Fibroblast of skin of right quadriceps (primary cell): Measurements from ENCODE around the gene DCAF6.
A peak's percentile ranks its signal among the peaks of the same experiment; 100 is the strongest.
"Not testable (repeated sequence)": the region's sequence is repeated elsewhere in the genome, so short reads cannot be mapped to it uniquely, and the experiment has no call there.

Experiments
- DNase-seq: peaks from one replicate; pipeline ENCODE4 v3.0.0-alpha.2; 2013

The DCAF6 gene, protein sequence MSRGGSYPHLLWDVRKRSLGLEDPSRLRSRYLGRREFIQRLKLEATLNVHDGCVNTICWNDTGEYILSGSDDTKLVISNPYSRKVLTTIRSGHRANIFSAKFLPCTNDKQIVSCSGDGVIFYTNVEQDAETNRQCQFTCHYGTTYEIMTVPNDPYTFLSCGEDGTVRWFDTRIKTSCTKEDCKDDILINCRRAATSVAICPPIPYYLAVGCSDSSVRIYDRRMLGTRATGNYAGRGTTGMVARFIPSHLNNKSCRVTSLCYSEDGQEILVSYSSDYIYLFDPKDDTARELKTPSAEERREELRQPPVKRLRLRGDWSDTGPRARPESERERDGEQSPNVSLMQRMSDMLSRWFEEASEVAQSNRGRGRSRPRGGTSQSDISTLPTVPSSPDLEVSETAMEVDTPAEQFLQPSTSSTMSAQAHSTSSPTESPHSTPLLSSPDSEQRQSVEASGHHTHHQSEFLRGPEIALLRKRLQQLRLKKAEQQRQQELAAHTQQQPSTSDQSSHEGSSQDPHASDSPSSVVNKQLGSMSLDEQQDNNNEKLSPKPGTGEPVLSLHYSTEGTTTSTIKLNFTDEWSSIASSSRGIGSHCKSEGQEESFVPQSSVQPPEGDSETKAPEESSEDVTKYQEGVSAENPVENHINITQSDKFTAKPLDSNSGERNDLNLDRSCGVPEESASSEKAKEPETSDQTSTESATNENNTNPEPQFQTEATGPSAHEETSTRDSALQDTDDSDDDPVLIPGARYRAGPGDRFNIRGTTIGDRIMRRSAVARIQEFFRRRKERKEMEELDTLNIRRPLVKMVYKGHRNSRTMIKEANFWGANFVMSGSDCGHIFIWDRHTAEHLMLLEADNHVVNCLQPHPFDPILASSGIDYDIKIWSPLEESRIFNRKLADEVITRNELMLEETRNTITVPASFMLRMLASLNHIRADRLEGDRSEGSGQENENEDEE

DNA sequence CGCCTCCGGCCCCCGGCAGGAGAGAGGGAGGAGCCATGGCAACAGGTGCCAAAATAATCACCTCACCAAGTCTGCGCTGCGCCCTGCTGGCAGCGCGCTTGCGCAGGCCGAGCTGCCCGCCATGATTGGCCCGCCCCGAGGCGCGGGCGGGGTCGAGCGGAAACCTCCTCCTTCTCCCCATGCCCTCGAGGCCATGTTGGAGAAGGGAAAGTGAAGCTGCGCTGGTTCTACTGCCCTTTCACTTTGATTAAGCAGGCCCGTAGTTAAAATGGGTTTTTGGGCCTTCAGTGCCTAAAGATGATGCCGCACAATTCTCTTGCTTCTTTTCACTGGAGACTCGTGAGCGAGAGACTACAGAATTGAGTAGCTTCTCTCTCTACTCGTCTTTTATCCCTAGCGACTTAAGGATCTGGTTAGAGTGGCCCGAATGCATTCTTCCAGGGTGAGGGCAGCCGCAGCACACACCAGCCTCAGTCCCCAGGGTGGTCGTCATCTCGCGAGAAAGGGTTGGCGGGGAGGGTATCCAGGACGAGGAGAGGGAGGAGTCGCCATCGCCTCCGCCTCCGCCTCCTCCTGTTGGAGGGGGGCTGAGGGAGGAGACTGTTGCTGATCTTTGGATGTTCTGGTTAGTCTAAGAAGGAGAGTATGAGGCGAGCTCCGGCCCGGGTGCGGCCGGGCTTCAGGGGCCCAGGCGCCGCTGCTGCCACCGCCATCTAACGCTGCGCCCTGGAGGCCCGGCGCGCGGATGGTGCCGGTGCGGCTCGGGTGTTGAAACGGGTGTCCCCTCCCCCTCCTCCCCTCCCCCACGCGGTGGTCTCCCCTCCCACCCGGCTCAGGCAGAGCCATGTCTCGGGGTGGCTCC, at the start of gene DCAF6:
Gene DCAF6 (plus strand): TSS at position 616 of the 862 bp plus-strand sequence. CDS start 229 bp downstream, at position 845.
- DNase-seq: peak; percentile 98

GRCh38 chr1:167887187-167887586, 49.3 kb upstream of the DCAF6 start:
- not testable (repeated sequence) for DNase-seq

DNA sequence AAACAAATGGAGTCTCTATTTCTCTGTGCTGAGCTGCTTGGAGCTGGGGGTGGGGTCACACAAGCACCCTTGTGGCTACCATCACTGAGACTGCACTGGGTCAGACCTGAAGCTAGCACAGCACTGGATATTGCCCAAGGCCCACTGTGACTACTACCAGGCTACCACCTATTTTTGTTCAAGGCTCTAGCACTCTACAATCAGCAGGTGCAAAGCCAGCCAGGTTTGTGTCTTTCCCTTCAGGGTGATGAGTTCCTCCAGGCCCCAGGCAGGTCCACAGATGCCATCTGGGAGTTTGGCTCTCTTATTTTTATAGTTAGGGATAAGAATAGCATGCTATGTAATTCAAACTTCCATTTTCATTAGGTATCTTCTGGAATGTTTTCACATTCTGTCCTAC, 46.1 kb upstream of the DCAF6 start:
- DNase-seq: no peak

DNA sequence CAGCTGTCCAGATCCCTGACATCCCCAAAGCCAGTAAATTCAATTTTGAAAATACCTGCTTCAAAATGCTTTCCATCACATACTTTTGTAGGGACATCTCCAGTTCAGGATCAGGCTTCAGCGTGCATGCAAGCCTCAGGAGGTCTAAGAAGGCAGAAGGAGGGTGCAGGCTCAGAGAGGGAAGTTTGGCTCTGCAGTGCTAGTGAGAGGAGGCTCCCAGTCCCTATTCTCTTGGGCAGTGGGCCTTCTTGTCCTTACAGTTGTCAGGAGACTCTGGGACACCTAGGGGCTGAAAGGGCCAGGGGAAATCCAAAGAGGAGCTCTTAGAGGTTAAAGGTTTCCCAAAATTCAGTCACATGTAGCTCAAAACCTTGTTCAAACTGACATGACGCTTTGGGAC, 42.7 kb upstream of the DCAF6 start:
- no peak for DNase-seq

- DNase-seq: no peak
Observed at GRCh38 chr1:167898578-167899222, 37.8 kb upstream of the DCAF6 start.

GRCh38 chr1:167899253-167899681, 37.2 kb upstream of the DCAF6 start:
- no peak for DNase-seq

GRCh38 chr1:167900907-167901306, 35.6 kb upstream of the DCAF6 start:
- DNase-seq: no peak

DNA sequence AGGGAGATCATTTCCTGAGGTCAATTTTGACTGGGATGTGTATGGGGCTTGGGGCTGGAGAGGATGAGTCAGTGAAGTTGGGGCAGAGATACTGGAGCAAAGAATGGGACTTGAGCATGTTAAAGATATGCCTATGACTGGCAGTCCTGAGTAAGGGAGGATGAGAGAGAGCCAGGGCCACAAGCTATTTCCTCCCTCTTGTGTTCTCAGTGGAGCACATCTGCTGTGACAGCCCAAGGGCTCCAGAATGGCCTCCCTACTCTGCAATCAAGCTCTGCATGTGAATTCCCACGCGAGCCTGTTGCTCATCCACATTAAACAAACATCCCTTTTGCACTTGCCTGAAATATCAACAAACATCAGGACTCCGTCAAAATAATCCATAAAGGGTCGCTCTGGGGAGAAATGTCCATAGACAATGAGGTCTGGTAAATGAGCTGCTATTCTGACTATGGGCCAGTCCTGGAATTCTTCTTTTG, 31.8 kb upstream of the DCAF6 start:
- DNase-seq: peak; percentile 75

DNA sequence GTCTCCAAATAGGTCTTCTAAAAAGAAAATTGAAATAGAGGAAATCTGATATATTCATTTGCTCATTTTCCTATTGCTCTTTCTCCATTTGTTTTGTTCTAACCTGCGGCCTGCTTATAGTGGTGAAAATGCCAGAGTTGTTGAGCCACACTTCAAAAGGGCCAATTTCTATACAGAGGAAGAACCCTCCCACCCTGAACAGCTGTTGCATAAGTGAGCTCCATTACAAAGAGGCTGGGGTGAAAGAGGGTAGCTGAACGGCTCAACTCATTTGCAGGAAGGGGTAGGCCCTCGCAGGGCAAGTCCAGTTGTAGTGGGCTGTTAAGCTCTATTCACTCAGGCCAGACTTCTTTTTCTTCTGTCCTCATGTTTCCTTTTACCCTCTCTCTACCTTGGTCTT, 31.3 kb upstream of the DCAF6 start:
- no peak for DNase-seq

GRCh38 chr1:167905671-167906070, 30.8 kb upstream of the DCAF6 start:
- DNase-seq: no peak

GRCh38 chr1:167909691-167910180, 26.7 kb upstream of the DCAF6 start:
- DNase-seq: no peak

DNA sequence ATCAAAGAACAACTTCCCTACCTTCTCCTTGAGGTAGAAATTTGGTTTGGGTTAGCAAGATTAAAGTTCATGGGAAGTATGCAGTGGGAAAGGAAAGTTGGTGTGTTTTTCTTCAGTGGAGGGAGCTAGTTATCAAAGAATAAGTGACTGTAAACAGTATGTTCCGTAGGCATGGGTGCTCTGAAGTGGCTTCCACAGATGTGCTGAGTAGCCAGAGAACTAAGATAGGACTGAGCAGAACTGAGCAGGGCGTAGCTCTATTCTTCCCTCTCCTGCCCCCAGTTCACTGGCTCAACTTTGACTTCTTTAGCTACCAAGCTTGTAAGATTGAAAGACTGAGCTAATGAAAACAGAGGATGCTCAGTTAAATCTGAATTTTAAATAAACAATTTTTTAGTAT, 26.0 kb upstream of the DCAF6 start:
- DNase-seq: no peak

- DNase-seq: no peak
Observed at GRCh38 chr1:167911413-167911812, 25.1 kb upstream of the DCAF6 start.

DNA sequence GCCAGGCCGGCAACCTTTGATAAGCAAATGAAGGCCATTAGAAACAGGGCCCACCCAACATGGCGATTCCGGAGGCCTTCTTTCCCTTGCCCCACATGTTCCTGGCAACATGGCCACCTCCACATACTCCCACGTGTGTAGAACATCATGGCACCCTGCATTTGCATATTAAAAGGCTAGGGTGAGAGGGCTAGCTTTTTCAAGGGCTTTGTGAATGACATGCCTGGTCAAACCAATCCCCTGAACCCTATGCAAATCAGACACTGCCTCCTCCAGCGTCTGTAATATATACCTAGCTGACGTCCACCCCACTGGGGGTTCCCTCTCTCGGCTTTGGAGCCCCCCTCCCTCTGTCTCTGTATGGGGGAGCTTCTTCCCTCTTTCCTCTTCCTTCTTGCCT, 24.2 kb upstream of the DCAF6 start:
- no peak for DNase-seq

GRCh38 chr1:167913895-167914496, 22.5 kb upstream of the DCAF6 start, which contains the start of gene ADCY10:
ADCY10 (minus strand) TSS chr1:167914134; CDS start chr1:167905140, 8,994 bp downstream.
- DNase-seq: no peak

DNA sequence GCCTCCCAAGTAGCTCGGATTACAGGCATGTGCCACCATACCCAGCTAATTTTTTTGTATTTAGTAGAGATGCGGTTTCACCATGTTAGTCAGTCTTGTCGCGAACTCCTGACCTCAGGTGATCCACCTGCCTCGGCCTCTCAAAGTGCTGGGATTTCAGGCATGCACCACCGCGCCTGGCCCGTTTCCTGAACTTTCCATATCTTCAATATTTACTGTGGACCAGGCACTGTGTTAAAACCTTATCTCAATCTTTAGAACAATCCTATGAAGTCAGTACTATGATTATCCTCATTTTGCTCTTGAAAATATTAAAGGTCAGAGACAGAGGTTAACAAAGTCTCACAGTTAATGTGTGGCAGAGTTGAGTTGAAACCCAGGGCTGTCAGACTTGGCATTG, 20.9 kb upstream of the DCAF6 start:
- no peak for DNase-seq

DNA sequence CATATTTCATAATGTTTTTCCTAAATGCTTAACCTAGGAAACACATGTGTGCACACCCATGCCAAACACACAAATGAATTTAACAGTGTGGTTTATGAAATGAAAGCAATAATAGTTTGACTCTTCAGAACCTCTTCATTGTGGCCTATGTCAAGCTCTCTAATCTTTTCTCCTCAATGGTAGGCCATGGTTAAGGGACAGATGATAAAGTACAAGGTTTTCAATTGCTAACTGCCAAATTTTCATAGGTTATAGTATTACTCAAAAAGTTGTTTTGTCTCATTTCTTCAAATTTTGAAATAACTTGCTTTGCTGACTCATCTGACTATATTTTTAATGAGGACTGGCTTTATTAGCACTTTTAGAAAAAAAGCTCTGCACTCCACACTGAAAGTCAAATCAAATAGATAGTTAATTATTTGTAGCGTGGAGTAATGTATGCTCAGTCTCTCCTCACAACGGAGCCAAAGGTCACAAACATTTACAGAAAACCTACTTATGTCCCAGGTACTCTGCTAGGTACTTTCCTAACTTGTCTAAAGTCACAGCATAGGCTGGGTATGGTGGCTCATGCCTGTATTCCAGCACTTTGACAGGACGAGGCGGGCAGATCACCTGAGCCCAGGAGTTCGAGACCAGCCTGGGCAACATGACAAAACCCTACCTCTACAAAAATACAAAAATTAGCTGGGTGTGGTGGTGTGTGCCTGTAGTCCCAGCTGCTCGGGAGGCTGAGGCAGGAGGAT, 19.5 kb upstream of the DCAF6 start:
- DNase-seq: no peak

DNA sequence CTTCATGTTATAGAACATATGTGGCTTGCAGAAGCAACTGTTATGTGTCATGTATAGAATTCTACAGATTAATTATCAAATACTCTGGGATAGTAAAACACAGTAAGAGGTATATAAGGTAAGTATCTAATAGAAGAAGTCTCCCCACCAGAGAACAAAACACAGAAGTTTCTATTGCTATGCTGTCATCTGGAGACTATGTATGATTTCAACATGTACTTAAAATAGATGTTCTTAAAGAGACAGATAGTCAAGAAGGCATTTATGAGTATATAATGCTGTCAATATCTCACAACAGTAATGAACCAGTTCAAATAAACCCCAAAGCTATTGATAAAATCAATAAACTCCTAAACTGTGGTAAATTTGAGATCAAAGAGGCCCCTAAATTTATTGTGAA, 14.5 kb upstream of the DCAF6 start:
- peak; percentile 11 for DNase-seq

DNA sequence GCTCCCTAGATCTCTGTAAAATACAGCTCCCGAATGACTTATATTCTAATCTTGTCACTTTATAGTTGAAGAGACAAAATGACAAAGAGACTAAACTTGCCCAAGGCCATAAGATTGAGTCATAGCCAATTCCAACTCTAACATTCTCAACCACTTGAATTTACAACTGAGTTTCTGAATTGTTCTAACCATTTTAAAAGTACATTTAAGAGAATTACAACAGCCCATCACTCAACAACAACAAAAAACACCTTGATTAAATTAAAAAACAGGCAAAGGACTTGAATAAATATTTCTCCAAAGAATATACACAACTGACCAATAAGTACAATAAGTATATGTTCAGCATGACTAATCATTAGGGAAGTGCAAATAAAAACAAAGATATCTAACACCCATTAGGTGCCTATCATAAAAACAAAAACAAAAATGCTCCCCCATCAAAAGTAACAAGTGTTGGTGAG, 13.8 kb upstream of the DCAF6 start:
- DNase-seq: no peak

DNA sequence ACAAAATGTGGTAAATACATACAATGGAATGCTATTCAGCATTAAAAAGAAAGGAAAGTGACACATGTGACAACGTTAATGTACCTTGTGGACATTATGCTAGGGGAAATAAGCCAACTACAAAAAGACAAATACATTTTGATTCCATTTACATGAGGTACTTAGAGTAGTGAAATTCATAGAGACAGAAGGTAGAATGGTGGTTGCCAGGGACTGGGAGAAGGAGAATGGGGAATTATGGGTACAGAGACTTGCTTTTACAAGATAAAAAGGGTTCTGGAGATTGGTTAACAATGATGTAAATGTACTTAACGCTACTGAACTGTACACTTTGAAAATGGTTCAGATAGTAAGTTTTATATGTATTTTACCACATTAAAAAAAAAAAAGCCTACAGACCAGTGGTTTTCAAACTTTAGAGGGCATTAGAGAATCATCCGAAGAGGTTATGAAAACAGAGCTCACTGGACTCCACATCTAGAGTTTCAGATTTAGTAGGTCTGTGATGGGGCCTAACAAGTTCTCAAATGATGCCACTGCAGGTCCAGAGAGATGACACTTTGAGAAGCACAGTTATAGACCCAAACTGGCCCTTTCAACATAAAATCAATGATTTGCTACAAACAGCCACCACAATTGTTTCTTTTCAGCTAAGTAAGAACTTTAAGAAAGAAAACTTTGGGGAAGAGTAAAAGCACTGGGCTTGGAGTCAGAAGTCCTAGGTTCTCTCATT, 13.0 kb upstream of the DCAF6 start:
- no peak for DNase-seq
